SU-DHL-6 (cell line): Measurements from ENCODE around the gene ASCL2.

Experiments used
- CTCF ChIP-seq: fragments of 200-600 bp; sonication (generic); IDR thresholded peaks from one replicate; pipeline ENCODE4 v1.5.1; 2017; ENCODE audit warnings: antibody characterized with exemption, mild to moderate bottlenecking, low read length, moderate library complexity; ENCODE audit not compliant: insufficient read depth, poor library complexity, severe bottlenecking
- EZH2phosphoT487 ChIP-seq: fragments of 200-600 bp; sonication (generic), shearing (Covaris generic); conservative IDR thresholded peaks from 2 replicates; pipeline ENCODE4 v1.6.1; 2018; ENCODE audit warnings: mild to moderate bottlenecking, antibody characterized with exemption, low read length, moderate library complexity, mixed read lengths

- TF ChIP-seq CTCF: no peak
- no peak for TF ChIP-seq EZH2phosphoT487
These were observed 49.4 kb downstream of the ASCL2 start for GRCh38 chr11:2221024-2221423.
